ELR (cell line): ENCODE results near the gene C19orf44.

ENCODE experiments used
- DNase-seq: peaks from one replicate; pipeline ENCODE4 v3.0.0-alpha.2; 2015; ENCODE audit warnings: low read depth

C19orf44 gene

GRCh38 chr19:16518061-16518460 lies 21.9 kb downstream of the C19orf44 start:
- no peak for DNase-seq

GRCh38 chr19:16518483-16519229 lies 22.5 kb downstream of the C19orf44 start:
- DNase-seq = no peak

GRCh38 chr19:16519230-16519687 lies 23.1 kb downstream of the C19orf44 start:
- DNase-seq = no peak

- DNase-seq = no peak
Observed at GRCh38 chr19:16520074-16520973, 24.1 kb downstream of the C19orf44 start.

GRCh38 chr19:16520986-16521624 lies 24.9 kb downstream of the C19orf44 start:
- no peak for DNase-seq

- no peak for DNase-seq
Observed at GRCh38 chr19:16521715-16522289, 25.6 kb downstream of the C19orf44 start.

- no peak for DNase-seq
Observed at GRCh38 chr19:16522559-16523377, 26.6 kb downstream of the C19orf44 start.

GRCh38 chr19:16524991-16525734 lies 29.0 kb downstream of the C19orf44 start:
- DNase-seq = no peak

- no peak for DNase-seq
Observed at GRCh38 chr19:16525751-16526481, 29.7 kb downstream of the C19orf44 start.

- no peak for DNase-seq
Observed at GRCh38 chr19:16527334-16527935, 31.2 kb downstream of the C19orf44 start.

GRCh38 chr19:16527971-16528521 lies 31.9 kb downstream of the C19orf44 start:
- peak; percentile 35 for DNase-seq

- no peak for DNase-seq
Observed at GRCh38 chr19:16529466-16530144, 33.4 kb downstream of the C19orf44 start.

- DNase-seq = no peak
Observed at GRCh38 chr19:16530540-16531379, 34.6 kb downstream of the C19orf44 start.

- DNase-seq = no peak
Observed at GRCh38 chr19:16531380-16531669, 35.1 kb downstream of the C19orf44 start.

- no peak for DNase-seq
Observed at GRCh38 chr19:16532440-16533234, 36.4 kb downstream of the C19orf44 start.

- no peak for DNase-seq
Observed at GRCh38 chr19:16535381-16535780, 39.2 kb downstream of the C19orf44 start.

GRCh38 chr19:16536130-16536529 lies 39.9 kb downstream of the C19orf44 start:
- no peak for DNase-seq
